ENCODE results near the gene RTN4RL1. TPM values are rescaled to one million over a fixed set of nuclear protein-coding genes. Genes with fewer than 3 reads are reported as not detected.

RTN4RL1 gene
- total and polyA plus RNA-seq, 12 donors: 0.81 to 6.3 (median 2.7) TPM

- DNase-seq (no peak), ATAC-seq (peak in 4 of 8 donors; percentile 17 to 73 (median 52))
- no peaks in the 10 kb centered on the region for H3K27me3 ChIP-seq
- peaks cover 0 to 100% (median 59%) of the 10 kb centered on the region in 9 donors for H3K36me3 ChIP-seq
- WGBS, 2 donors: 62 to 68% methylated on average over 14 of the region's 14 CpGs
- no peak overlapping the region for H3K27ac ChIP-seq
- no peaks in the 10 kb centered on the region for H3K4me1 ChIP-seq
- no peak for TF ChIP-seq CTCF (IDR thresholded peaks at IDR 0.05)
- intact Hi-C loops (cut with DNase I): no loop called here
- no peak overlapping the region for H3K4me3 ChIP-seq
- H3K9me3 ChIP-seq: peaks cover 0 to 12% (median 0%) of the 10 kb centered on the region in 11 donors
Measured at GRCh38 chr17:1888741-1889140, 136.4 kb downstream of the RTN4RL1 start.

Small RNA genes within 50 kb of the gene (microRNA-seq; reads per million reads assigned to microRNA genes)
- 792 to 1,156 reads per million in 2 donors for gene MIR132
- gene MIR212: 32.9 to 34.2 reads per million in 2 donors

Other genes starting within 250 kb of the RTN4RL1 start
- gene SMYD4, start 195.4 kb downstream of the RTN4RL1 start, total RNA-seq: 10 to 100 TPM in 4 of 10 donors, 1 to 10 TPM in 6; 7.2 to 13.5 (median 9.3) TPM
- gene SMYD4, start 195.4 kb downstream of the RTN4RL1 start, polyA plus RNA-seq: 1 to 10 TPM; 4.6 to 6.9 TPM
- gene RPA1, start 195.3 kb downstream of the RTN4RL1 start, total RNA-seq: 10 to 100 TPM; 51.1 to 96.6 (median 75.4) TPM
- 10 to 100 TPM in 1 of 2 donors, 1 to 10 TPM in 1; 7.2 to 32.3 TPM for gene RPA1, start 195.3 kb downstream of the RTN4RL1 start, polyA plus RNA-seq
- 10 to 100 TPM; 22.8 to 40.0 (median 25.9) TPM for gene DPH1, start 4.8 kb upstream of the RTN4RL1 start, total RNA-seq
- gene DPH1, start 4.8 kb upstream of the RTN4RL1 start, polyA plus RNA-seq: 10 to 100 TPM; 19.0 to 28.9 TPM
- gene OVCA2, start 16.7 kb upstream of the RTN4RL1 start, total RNA-seq: 10 to 100 TPM; 15.3 to 25.4 (median 17.6) TPM
- gene OVCA2, start 16.7 kb upstream of the RTN4RL1 start, polyA plus RNA-seq: 10 to 100 TPM; 43.3 to 47.5 TPM
- 10 to 100 TPM in 7 of 10 donors, 1 to 10 TPM in 3; 3.5 to 37.5 (median 12.1) TPM for gene HIC1, start 29.8 kb upstream of the RTN4RL1 start, total RNA-seq
- 10 to 100 TPM in 1 of 2 donors, 1 to 10 TPM in 1; 8.3 to 14.3 TPM for gene HIC1, start 29.8 kb upstream of the RTN4RL1 start, polyA plus RNA-seq